Epidermal melanocyte (primary cell): ENCODE data around the gene POLR3H.
"Not testable (repeated sequence)": the region's sequence is repeated elsewhere in the genome, so short reads cannot be mapped to it uniquely, and the experiment has no call there.

Experiments
- DNase-seq: peaks from one replicate; pipeline ENCODE4 v3.0.0; 2011; ENCODE audit warnings: low spot score; ENCODE audit not compliant: insufficient read length

The POLR3H gene

DNA sequence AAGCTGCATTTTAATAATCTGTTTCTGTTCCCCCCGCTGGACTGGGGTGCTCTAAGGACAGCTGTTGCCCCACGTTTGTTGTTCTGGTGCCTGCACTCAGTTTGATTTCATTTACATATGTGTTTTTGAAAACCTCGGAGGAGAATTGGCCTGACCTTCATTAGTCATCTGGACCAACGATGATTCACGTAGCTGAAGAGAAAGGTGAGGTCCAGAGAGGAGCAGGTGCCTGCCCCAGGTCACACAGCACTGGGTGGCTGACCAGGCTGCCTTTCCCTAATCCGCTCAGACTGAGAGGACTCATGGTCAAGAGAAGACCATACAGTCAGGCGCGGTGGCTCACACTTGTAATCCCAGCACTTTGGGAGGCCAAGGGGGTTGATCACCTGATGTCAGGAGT is 20.3 kb upstream of the POLR3H start:
- no peak for DNase-seq

DNA sequence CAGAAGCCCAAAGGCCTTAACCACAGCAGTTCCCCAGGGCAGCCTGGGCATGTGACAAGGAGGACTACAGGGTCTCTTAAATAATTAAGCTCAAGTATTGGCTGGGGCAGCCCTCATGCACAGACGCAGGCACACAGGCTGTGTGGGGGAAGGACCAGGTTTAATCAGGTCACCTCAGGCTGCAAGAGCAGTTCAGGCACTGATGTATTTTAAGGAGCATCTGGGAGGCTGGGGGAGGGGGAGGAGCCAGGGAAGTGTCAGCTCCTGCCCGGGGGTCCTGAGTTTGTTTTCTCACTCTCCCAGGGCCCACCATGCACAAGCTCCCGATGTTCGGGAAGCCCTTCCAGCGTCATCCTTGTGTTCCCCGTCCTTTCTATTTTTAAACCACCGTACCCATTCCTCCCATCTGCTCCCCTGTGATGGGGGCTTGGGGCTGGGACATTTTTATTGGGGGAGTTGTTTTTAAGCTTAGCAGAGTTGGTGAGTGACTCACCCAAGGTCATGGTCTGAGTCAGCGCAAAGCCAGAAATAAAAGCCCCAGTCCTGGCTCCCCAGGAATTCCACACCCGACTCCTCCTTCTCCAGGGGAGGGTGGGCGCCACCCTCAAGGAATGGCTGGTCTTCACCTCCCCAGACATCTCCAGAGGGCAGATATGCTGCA is 18.9 kb upstream of the POLR3H start:
- DNase-seq: no peak

DNA sequence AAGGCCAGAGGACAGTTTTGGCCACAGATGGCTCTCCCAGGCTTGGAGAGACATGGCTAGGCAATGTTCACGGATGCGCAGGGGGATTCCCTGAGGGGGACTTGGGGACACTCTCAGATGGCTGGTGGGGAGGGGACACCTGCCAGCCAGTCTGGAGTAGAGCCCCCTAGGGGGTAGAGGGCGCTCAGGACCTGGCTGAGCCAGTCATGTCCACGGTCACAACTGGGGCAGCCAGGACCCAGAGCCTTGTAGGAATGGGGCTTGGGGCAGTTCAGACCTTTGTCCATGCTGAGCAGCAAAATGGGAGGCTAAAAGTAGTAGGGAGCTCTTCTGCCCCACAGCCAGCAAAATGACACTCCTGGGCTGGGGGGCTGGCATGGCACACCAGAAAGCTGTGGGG is 18.2 kb upstream of the POLR3H start:
- no peak for DNase-seq

DNA sequence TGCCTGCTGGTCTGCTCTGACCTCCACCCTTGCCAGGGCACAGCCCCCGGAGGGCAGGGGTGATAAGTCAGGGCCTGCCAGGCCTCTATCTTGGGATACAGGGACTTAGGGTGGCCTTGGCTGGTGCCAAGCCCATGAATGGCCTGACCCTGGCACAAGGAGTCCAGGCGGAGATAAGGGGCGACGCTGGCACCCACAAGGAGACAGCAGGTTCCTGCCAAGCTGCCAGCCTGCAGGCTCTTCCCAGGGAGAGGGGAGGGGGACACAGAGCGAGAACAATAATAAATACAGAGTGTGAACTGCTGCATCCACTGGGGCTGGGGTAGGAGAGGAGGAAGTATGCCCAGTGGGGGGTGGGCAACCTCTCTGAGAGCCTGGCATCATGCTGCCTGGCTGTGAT is 17.5 kb upstream of the POLR3H start:
- DNase-seq: no peak

DNA sequence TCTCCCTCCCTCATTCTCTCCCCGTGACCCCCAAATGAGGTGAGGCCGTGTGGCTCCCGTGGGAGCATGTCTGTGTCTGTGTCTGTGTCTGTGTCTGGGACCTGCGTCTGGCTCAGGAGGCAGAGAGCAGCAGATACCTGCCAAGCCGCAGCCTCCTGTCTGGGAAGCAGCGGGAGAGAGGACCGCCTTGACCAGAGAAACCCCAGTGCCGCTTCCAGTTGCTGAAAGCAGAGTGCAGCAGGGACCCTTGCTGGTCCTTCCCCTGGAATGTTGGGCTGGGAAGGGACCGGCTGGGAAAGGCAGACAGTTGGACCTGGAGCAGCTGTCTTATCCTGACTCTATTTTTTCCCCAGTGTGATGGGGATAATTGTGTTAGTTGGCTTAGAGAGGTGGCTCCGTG is 17.1 kb upstream of the POLR3H start:
- DNase-seq: no peak

DNA sequence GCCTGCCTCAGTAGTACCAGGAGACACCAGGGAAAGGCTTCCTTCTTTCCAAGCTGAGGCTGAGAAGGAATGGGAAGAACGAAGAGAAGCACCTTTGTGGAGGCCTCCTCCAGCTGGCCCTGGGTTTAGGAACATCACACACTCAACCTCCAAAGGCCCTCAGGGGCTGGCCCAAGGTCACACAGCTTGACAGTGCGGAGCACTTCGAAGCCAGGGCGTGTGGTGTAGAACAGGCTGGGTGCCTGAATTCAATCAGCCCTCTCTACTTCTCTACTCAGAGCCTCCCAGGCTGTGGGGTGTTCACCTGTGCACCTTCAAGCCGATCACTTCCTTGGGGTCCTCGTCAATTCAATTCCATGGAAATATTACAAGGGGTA is 15.8 kb upstream of the POLR3H start:
- no peak for DNase-seq

DNA sequence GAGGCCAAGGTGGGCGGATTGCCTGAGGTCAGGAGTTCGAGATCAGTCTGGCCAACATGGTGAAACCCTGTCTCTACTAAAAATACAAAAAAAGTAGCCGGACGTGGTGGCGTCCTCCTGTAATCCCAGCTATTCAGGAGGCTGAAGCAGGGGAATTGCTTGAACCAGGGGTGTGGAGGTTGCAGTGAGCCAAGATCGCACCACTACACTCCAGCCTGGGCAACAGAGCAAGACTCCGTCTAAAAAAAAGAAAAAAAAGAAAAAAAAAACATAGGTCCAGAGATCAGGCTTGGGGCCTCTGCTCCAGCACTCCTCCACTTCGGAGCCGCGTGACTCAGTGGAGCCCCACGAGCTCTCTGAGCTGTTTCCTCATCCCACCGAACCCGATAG is 14.0 kb upstream of the POLR3H start:
- DNase-seq: not testable (repeated sequence)

DNA sequence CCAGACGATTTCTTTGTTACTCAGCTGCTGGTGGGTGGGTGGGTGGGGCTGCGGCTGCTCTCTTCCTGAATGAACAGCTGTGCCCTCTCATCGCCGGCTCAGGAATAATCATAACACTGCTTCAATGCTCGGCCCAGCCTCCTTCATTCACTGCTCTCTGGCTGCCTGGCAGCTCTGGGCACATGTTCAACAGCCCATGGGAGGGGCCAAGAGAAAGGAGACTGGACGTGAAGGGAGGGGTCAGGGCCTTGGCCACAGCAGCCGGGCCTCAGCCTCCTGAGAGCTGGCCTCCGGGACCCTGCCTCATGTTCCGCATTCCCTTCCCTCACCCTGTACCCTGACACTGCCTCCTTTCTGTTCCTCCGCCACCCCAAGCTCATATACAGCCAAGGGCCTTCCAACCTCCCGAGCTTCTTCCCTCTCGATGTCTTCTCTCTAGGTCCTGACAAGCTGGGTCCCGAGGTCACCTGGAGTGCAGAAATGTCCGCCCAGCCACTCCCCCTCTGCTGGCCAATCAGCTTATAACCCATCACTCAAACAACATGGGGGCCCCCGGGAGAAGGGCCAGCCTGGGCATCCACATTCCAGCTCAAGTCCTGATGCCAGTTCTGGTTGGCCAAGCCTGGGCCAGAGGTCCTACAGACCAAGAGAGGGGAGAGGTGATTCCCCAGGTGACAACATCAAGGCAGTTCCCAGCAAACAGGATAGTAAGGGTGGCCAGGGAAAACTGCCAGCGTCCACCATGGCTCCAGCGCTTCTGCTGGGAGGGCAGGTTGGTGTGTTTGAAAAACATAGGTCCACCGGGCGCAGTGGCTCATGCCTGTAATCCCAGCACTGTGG is 13.4 kb upstream of the POLR3H start:
- peak; percentile 79 for DNase-seq

DNA sequence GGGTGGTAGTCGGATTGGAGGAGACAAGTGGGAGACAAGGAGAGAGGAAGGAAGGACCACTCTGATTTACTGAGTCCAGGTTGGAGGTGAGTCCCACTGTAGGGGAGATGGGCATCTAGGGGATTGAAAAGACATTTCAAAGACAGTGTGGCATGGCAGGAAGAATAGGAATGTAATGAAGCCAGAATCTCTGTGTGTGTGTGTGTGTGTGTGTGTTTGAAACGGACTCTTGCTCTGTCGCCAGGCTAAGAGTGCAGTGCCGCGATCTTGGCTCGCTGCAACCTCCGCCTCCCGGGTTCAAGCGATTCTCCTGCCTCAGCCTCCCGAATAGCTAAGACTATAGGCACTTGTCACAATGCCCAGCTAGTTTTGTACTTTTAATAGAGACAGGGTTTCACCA is 12.3 kb upstream of the POLR3H start:
- no peak for DNase-seq

DNA sequence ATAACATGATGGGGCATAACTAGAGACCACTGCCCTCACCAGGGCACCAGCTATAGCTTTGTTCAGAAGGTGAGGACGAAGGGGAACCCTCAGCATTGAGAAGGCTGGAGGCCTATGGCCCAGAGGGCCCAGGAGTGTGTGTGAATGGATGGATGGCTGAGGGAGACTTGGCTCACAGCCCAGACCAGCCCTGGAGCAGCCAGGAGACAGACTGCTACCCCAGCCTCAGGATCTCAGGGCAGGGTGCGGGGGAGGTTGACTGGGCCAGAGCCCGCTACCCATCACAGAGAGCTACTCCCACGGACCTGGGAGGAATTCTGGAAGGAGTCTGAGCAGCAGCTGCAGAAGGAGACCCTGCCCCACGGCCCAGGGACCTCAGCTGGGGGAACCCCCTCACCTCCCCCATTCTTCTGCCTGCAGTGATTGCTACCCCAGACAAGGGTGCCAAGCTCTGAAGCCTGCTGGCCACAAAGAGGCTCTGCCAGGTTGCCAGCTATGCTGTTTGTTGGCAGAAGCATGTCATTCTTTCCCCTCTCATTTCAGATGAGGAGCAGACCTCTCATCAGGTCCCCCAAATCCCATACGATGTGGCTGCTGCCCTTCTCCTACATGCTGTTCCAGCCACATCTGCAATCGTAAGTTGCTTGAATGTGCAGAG is 11.2 kb upstream of the POLR3H start:
- no peak for DNase-seq

DNA sequence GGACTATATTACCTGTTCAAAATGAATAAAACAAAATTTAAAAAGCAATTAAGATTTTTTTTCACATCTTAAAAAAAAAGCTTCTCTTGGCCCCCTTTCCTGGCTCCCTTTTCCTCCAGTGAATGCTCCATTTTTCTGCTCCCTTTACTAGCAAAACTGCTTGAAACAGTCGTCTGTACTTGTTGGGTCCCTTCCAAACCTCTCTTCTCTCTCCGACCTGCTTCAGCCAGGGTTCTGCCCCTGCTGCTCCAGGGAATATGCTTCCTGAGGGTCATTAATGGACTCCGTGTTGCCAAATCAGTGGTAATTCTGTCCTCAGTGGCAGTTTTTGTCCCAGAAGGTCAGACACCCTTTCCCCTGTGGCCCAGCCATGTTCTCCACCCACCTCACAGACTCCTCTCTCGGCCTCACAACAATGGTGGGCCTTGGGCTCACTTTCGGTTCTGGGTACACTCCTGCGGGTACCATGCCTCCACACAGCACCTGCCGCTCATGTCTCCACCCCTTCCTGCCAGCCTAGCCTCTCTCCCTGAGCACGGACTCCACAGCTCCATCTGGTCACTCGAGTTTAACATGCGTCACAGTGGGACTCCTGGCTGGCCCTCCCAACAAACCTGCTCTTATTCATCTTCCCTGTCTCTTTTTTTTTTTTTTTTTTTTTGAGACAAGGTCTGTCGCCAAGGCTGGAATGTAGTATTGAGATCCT is 7.8 kb upstream of the POLR3H start:
- no peak for DNase-seq

DNA sequence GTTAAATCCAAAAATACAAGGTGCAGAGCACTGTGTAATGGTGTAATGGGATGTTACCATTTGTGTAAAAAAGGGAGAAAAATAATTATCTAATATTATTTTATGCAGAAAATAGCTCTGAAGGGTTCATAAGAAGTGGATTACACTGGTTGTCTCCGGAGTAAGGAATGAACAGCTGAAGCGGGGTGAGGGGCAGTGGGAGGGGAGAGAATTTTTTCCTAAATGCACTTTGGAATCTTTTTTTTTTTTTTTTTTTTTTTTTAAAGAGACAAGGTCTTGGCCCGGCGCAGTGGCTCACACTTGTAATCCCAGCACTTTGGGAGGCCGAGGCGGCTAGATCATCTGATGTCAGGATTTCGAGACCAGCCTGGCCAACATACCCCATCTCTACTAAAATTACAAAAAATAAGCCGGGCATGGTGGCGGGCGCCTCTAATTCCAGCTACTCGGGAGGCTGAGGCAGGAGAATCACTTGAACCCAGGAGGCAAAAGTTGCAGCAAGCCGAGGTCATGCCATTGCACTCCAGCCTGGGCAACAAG is 6.8 kb upstream of the POLR3H start:
- no peak for DNase-seq

DNA sequence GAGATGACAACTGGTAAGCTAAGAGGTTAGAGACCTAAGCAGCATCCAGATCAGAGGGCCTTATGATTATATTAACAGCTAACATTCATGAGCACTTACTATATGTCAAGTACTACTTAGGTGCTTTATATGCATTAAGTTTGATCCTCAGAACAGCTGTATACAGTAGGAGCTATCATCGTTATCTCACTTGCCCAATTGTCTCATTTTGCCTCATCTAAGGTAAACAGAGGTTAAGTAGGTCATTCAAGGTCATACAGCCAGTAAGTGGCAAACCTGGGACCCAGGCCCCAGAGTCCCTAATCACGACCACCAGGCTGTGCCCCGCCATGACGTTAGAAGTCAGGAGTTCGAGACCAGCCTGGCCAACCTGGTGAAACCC is 4.6 kb upstream of the POLR3H start:
- DNase-seq: no peak

DNA sequence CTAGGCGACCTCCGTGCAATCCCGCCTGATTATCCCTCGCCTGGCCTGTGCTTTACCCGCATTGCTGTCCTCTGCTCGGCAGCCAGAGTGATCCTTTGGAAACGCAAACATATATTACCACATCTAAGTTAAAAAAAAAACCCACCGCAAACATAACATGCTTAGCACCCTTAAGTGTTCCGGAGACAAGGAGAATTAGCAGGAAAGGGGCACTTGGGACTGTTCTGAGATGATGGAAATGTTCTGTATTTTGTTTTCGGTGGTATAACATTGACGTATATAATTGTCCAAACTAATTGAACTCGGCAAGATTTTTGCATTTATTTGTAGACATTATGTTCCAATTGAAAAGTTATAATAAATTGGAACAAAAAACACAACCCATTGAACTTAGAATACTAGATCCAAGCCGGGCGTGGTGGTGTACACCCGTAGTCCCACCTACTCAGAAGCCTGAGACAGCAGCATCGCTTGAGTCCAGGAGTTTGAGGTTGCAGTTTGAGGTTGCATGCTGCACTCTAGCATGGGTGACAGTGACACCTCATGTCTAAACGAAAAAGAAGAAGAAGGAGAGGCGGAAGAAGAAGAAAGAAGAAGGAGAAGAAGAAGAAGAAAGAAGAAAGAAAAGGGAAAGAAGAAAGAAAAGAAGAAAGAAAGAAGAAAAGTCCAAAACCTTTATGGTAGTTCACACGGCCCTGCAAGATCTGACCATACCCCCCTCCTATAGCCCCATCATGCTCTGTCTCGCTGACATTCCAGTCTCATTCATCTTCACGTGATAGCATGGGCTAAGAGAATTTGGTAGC is 604 bp upstream of the POLR3H start:
- no peak for DNase-seq

DNA sequence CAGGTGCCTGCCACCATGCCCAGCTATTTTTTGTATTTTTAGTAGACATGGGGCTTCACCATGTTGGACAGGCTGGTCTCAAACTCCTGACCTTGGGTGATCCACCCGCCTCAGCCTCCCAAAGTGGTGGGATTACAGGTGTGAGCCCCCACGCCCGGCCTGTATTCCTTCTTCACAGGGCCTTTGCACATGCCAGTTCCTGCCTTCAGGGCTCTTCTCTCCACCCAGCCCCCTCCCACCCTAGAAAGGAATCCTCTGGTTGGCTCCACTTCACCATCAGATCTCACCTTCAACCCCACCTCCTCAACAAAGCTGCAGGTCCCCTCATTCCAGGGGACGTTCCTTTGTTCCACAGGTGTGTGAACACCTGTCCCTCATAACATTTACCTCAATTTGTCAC is 2.0 kb downstream of the POLR3H start:
- DNase-seq: no peak

DNA sequence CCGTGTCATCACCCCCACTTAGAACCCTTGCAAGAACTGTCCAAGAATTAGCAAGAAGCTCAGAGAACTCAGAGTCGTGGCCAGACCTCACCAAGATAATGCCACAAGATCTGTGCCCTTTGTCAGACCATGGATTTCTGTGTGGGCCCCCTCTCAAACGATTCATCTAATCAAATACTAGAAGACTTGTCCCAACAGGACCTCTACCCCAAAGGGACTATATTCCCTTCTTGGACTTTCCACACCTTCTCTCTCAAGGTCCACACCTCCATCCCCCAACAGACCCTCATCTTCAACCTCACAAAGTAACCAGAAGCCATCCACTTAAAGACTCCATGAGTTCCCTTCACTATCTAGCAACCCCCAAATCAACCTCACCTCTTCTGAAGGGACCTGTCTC is 2.8 kb downstream of the POLR3H start:
- DNase-seq: no peak

DNA sequence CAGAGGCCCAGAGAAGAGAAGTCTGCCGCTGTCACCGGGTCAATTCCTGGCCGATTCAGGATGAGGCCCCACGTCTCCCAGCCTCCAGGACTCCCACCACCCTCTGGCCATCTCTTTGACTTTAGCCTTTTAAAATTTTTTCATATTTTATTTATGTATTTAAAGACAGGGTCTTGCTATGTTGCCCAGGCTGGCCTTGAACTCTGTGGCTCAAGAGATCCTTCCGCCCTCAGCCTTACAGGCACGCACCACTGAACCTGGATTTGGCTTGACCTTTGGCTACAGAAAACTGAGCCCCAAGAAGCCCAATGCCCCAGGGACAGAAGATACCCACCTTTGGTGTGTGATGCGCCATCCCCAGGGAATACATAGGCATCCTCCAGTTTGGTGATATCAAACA is 3.9 kb downstream of the POLR3H start:
- no peak for DNase-seq

DNA sequence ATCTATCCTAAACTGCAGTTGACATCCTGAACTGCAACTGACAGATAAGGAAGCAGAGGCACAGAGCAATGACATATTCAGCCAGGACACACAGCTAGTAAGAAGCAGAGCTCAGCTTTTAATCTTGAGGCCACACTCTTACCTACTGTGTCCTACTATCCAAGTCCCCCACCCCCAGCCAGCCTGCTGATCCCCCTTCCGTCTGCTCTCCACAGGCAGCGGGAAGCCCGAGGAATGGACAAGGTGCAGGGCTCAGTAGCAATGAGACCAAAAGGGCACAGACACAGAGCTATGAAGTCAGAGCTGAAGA is 4.3 kb downstream of the POLR3H start:
- no peak for DNase-seq

DNA sequence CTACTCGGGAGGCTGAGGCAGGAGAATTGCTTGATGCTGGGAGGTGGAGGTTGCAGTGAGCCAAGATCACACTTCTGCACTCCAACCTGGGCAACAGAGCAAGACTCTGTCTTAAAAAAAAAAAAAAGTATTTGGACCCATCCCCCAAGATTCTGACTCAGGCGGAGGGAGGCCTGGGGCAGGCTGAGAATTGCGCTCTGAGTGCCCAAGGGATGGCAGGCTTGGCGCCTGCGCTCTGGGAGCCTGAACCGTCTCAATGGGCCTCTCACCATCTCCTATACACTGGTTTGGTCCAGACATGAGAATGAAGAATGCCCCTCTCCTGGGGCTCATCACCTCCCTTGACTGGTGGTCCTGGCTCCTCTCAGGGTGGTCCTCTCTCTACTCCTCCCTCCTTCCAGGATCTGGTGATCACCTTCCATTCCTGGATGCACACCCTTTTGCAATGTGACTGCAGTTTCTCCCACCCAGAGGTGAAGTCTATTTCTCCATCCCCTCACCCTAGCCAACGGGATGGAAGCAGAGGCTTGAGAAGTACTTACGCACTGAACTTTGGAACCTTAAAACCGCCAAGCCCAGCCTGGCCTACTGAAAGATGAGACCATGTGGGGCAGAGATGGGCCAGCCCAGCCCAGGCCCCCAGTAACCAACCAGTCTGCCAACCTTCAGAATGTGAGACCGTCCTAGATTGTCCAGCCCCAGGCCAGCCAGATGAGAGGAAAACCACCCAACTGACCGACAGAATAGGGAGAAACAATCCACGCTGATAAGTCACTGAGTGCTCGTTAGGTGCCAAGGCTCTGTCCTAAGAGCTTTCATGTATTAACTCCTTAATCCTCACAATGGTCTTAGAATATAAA is 4.9 kb downstream of the POLR3H start:
- no peak for DNase-seq

DNA sequence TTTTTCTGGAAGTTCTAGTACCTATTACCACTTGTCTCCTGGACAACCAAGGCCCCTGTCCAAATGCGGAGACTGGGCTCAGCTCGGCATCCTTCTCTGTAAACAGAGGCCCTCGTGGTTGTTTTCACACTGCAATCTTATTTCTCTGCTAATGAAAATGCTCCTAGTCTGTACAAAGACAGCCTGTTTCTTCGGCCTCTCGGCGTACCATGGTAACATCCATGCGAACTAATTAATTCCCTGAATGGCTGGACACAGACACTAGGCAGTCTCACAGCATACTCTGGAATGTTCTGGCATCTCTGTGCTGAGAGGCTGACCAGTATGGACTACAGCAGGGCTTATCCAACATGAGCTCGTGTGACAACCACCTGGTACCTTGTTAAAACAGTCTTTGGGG is 5.7 kb downstream of the POLR3H start:
- no peak for DNase-seq
